Neural progenitor cell (in vitro differentiated cells): ENCODE measurements around the gene FASN.

Experiments used
- EZH2 ChIP-seq: fragments of 200-600 bp; sonication (generic); IDR thresholded peaks from 2 replicates; pipeline ENCODE4 v1.6.1; 2017; ENCODE audit warnings: antibody characterized with exemption, mild to moderate bottlenecking, moderate library complexity
- EZH2phosphoT487 ChIP-seq: fragments of 200-600 bp; sonication (generic); IDR thresholded peaks from 2 replicates; pipeline ENCODE4 v1.6.1; 2017; ENCODE audit warnings: antibody characterized with exemption
- TF ChIP-seq, protein P1 (sequence below): fragments of 200-600 bp; sonication (generic); IDR thresholded peaks from 2 replicates; pipeline ENCODE4 v1.5.1; 2017; ENCODE audit warnings: antibody characterized with exemption, mild to moderate bottlenecking

DNA sequence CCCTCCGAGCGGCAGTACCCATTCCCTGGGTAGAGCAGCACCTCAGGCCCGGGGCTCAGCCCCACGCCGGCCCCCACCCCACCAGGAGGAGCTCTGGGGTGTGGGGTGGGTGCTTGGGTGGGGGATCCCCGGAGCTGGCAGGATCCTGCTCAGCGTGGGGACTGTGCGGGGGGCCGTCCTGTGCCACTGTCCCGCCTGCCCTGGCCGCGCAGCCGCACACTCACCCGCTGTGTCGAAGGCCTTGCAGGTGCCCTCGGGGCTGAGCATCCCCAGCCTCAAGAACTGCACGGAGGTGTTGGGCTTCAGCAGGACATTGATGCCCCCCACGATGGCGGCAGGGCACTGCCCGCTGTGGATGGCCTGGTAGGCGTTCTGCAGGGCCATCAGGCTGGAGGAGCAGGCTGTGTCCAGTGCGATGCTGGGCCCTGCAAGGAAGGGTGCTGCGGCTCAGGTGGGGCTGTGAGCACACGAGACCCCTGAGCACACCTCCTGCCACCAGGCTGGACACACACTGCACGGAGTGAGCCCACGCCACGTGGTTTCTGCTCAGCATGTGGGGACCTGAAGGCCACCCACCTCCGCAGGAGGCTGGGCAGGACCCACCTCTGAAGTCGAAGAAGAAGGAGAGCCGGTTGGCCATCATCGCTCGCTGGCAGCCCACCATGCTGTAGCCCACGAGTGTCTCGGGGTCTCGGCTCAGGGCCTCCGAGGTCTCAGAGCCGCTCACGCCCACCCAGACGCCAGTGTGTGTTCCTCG is 4.9 kb downstream of the FASN start:
- TF ChIP-seq EZH2phosphoT487 (no peak), EZH2 (no peak)
- TF ChIP-seq, protein P1, sequence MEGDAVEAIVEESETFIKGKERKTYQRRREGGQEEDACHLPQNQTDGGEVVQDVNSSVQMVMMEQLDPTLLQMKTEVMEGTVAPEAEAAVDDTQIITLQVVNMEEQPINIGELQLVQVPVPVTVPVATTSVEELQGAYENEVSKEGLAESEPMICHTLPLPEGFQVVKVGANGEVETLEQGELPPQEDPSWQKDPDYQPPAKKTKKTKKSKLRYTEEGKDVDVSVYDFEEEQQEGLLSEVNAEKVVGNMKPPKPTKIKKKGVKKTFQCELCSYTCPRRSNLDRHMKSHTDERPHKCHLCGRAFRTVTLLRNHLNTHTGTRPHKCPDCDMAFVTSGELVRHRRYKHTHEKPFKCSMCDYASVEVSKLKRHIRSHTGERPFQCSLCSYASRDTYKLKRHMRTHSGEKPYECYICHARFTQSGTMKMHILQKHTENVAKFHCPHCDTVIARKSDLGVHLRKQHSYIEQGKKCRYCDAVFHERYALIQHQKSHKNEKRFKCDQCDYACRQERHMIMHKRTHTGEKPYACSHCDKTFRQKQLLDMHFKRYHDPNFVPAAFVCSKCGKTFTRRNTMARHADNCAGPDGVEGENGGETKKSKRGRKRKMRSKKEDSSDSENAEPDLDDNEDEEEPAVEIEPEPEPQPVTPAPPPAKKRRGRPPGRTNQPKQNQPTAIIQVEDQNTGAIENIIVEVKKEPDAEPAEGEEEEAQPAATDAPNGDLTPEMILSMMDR: no peak
